Stimulated activated CD4-positive, alpha-beta T cell treated with anti-CD3 and anti-CD28 coated beads, Interleukin-2, amount 100 ng/mL, for 48 hours (primary cell): ENCODE measurements around the gene ZMYM5.
A peak's percentile ranks its signal among the peaks of the same experiment; 100 is the strongest.
"Not testable (repeated sequence)": the region's sequence is repeated elsewhere in the genome, so short reads cannot be mapped to it uniquely, and the experiment has no call there.

Experiments
- DNase-seq, 2 donors: peaks; one replicate each; pipeline ENCODE4 v3.0.0-alpha.2; 2020

ZMYM5 gene

GRCh38 chr13:19863323-19864023, at the start of gene ZMYM5:
Gene ZMYM5, minus strand, starts transcription at chr13:19863649. Its CDS starts 11,469 bp downstream, at chr13:19852180.
- DNase-seq: peak; percentile 91 to 93

GRCh38 chr13:19910336-19911072, 47.1 kb upstream of the ZMYM5 start:
- no peak for DNase-seq

- DNase-seq: no peak
Observed at GRCh38 chr13:19908350-19908986, 45.0 kb upstream of the ZMYM5 start.

DNA sequence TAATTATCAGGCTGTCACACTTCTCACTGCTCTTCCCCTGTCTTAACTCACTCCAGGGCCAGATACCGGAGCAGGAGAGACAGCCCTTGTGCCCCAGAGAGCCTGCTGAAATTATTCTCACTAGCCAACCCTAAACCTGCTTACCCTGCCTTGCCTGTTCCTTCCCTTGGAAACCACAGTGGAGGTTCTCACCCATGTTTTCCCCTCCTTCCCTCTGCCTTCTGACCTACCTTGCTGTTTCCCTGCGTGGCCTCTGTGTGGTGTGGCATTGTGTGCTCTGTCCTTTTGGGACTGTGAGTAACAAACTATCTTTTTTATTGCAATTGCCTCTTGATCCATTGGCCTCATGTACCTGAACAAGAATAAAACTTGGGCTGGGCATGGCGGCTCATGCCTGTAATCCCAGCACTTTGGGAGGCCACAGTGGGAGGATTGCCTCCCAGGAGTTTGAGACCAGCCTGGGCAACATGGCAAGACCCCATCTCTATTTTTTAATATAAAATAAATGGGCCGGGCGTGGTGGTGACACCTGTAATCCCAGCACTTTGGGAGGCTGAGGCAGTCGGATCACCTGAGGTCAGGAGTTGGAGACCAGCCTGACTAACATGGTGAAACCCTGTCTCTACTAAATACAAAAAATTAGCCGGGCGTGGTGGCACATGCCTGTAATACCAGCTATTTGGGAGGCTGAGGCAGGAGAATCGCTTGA, 42.2 kb upstream of the ZMYM5 start:
- DNase-seq: not testable (repeated sequence)

DNA sequence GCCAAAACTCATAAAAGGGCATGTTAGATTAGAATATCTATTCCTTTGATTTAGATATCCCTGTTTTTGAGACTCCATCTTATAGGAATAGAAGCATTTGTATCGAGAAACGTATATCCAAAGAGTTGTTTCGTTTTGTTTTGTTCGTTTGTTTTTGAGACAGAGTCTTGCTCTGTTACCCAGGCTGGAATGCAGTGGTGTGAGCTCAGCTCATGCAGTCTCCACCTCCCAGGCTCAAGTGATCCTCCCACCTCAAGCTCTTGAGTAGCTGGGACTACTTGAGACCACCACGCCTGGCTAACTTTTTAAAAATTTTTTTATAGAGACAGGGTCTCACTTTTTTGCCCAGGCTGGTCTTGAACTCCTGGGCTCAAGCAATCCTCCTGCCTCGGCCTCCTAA, 26.6 kb upstream of the ZMYM5 start:
- DNase-seq: no peak

- DNase-seq: no peak
Observed at GRCh38 chr13:19888799-19889198, 25.4 kb upstream of the ZMYM5 start.

DNA sequence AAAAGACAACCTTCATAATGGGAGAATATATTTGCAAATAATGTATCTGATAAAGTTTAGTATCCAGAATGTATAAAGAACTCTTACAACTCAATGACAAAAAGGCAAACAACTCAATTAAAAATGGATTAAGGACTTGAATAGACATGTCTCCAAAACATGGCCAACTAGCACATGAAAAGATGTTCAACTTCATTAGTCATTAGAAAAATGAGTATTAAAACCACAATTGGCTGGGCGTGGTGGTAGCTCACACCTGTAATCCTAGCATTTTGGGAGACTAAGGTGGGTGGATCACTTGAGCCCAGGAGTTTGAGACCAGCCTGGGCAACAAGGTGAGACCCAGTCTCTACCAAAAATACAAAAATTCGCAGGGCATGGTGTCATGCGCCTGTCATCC, 18.8 kb upstream of the ZMYM5 start:
- DNase-seq: no peak

DNA sequence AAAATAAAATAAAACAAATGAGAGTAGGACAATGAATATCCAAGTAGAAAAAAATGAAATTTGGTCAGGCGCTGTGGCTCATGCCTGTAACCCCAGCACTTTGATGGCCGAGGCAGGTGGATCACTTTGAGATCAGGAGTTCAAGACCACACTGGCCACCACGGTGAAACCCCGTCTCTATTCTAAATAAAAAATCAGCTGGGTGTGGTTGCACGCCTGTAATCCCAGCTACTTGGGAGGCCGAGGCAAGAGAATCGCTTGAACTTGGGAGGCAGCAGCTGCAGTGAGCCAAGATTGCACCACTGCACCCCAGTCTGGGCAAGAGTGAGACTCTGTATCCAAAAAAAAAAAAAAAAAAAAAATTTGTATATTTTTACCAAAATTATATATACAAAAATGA, 18.2 kb upstream of the ZMYM5 start:
- DNase-seq: no peak

- peak; percentile 63 to 65 for DNase-seq
Observed at GRCh38 chr13:19864746-19865309, 1.4 kb upstream of the ZMYM5 start.

DNA sequence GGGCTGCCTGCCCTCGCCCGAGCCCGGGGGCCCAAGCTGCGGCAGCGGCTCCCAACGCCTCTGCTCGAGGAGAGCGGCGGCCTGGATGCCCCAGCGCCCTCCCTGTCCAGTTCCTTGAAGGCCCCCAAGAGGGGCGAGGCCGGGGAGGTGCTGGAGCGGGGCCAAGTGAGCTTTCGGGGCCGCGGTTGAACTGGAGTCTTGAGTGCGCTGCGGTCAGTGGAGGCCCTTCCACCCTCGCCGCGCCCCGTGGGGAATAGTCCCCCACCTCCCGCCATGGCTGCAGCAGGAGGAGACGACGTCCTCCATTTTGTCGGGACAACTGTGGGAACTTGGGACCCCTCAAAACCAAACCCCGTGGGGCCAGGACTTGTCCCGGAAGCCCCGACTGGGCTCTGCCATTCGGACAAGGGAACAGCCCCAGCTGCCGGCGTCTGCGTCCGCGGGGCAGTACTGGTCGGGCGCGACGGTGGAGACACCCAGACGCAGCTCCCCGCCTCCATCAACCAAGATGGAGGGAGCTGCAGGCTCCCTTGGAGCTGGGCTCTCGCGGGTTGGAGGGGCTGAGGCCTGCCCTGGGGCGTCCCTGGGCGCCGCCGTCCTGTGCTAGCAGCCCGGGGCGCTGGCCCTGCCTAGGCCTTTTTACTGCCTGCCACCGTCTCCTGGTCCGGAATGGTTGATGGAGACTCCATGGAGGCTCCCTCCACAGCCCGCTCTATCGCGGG, 736 bp upstream of the ZMYM5 start:
- peak; percentile 45 to 49 for DNase-seq

GRCh38 chr13:19862481-19863313, 752 bp downstream of the ZMYM5 start:
- DNase-seq: peak; percentile 31 to 41

- DNase-seq: no peak
Observed at GRCh38 chr13:19861762-19862161, 1.7 kb downstream of the ZMYM5 start.

GRCh38 chr13:19860884-19861655, 2.4 kb downstream of the ZMYM5 start:
- no peak for DNase-seq

- DNase-seq: not testable (repeated sequence)
Observed at GRCh38 chr13:19857637-19858036, 5.8 kb downstream of the ZMYM5 start.

DNA sequence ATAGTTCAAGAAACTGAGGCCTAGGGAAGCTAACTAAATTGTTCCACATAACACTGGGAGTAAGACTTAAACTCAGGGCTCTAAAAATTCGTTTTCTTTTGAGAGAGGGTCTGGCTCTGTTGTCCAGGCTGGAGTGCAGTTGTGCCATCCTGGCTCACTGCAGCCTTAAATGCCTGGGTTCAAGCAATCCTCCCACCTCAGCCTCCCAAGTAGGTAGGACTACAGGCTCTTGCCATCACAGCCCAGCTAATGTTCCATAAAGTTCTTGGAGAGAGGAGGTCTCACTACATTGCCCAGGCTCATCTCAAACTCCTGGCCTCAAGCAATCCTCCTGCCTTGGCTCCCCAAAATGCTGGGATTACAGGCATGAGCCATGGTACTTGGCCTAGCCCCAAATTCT, 10.7 kb downstream of the ZMYM5 start:
- no peak for DNase-seq

DNA sequence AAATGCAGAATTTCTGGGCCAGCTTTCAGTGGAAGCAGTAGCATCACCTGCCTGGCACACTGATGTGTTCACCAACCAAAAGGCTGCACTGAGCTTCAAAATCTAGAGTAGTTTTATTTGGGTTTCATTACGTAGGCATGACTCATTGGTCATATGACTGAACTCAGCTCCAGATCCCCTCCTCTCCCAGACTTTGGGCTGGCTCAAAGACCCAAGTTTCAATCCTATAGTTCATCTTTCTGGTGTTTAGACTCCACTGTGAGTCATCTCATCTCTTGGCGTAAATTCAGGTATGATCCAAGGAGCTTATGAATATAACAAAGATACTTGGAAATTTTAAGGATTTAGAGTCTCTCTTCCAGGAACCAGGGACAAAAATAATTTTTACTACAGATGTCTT, 17.7 kb downstream of the ZMYM5 start:
- no peak for DNase-seq

- DNase-seq: no peak
Observed at GRCh38 chr13:19838865-19839275, 24.6 kb downstream of the ZMYM5 start.

DNA sequence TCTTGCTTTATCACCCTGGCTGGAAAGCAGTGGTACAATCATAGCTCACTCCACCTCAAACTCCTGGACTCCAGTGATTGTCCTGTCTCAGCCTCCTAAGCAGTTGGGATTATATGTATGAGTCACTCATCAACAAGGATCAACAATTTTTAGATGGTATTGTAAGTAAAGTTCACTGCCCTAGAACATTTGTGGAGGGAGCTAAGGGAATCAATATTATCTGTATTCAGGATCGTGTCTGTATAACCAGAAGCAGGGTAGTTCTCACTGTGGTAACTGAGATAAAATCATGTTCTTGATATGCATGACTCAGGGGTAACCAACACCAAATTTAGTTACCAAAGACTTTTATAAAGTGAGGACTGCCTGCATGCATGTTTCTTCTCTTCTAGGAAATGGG, 27.0 kb downstream of the ZMYM5 start:
- DNase-seq: no peak

DNA sequence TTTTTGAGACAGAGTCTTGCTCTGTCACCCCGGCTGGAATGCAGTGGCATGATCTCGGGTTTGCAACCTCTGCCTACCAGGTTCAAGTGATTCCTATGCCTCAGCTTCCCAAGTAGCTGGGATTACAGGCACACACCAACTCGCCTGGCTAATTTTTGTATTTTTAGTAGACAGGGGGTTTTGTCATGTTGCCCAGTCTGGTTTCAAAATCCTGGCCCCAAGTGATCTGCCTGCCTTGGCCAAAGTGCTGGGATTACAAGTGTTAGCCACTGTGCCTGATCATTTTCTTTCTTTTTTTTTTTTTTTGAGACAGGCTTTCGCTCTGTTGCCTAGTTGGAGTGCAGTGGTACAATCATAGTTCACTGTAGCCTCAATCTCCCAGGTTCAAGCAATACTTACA, 28.7 kb downstream of the ZMYM5 start:
- DNase-seq: no peak

- no peak for DNase-seq
Observed at GRCh38 chr13:19822673-19823072, 40.8 kb downstream of the ZMYM5 start.
